ENCODE data around the gene DTNBP1. TPM values are rescaled to one million over a fixed set of nuclear protein-coding genes. Genes with fewer than 3 reads are reported as not detected.

DTNBP1 gene, protein sequence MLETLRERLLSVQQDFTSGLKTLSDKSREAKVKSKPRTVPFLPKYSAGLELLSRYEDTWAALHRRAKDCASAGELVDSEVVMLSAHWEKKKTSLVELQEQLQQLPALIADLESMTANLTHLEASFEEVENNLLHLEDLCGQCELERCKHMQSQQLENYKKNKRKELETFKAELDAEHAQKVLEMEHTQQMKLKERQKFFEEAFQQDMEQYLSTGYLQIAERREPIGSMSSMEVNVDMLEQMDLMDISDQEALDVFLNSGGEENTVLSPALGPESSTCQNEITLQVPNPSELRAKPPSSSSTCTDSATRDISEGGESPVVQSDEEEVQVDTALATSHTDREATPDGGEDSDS
- polyA plus RNA-seq (ENCODE audit: insufficient read length in 4 of 4) = 10 to 100 TPM; 23.1 to 26.2 (median 23.8) TPM

GRCh38 chr6:15662326-15663129 lies at the start of gene DTNBP1:
Gene DTNBP1, minus strand, starts transcription at chr6:15663028. Its CDS starts 159 bp downstream, at chr6:15662869.
- DNase-seq (ENCODE audit: low read depth in 4 of 4, low spot score in 2 of 4) = peak; percentile 31 to 76 (median 62)

- DNase-seq (ENCODE audit: low read depth in 4 of 4, low spot score in 2 of 4) = no peak
Measured at GRCh38 chr6:15709651-15710269, 46.9 kb upstream of the DTNBP1 start.

- no peak for DNase-seq (ENCODE audit: low read depth in 4 of 4, low spot score in 2 of 4)
Measured at GRCh38 chr6:15708231-15708630, 45.4 kb upstream of the DTNBP1 start.

DNA sequence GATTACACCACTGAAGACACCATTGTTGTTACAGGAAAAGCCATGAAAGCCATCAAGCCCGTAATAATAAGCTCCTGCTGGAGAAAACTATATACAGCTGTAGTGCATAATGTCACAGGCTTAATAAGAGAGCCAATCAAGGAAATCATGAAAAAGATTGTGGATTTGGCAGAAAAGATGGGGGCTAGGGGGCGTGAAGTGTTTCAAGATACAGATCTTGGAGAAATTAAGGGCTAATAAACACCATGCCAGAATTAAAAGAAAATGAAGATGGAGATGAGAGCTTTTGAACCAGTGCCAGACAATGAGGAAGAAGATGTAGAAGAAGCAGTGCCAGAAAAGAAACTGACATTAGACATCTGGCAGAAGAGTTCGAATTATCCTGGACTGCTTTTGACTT lies 43.2 kb upstream of the DTNBP1 start:
- DNase-seq (ENCODE audit: low read depth in 4 of 4, low spot score in 2 of 4) = no peak

- no peak for DNase-seq (ENCODE audit: low read depth in 4 of 4, low spot score in 2 of 4)
Measured at GRCh38 chr6:15698471-15698870, 35.6 kb upstream of the DTNBP1 start.

GRCh38 chr6:15697895-15698294 lies 35.1 kb upstream of the DTNBP1 start:
- DNase-seq (ENCODE audit: low read depth in 4 of 4, low spot score in 2 of 4) = no peak

DNA sequence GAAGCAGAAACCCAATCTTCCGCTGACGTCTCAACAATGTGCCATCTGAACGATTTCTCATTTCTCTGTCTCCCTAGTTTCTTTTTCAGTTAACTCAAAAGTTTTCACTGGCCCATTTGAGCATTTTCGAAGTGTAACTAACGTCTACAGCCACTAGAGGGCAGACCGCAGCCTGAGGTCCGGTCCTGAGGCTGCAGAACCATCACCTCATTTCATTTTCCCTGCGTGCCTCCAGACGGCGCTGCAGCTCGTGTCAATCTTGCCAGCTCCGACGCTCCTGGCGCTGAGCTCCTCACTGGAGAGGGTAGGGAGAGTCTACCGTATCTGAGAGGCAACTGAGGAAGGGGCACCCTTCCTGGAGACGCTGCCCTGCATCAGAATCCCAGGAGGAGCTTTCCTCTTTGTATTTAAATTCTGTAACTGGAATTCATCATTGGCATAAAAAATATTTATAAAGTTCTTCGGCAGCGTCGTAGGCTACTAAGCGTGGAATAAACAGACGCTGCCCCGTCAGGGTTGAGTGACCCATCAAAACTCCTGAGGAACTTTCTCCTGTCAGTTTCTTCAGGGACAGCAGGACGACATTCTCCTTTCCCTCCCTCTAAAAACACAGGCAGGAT lies 28.5 kb upstream of the DTNBP1 start:
- DNase-seq (ENCODE audit: low read depth in 4 of 4, low spot score in 2 of 4) = peak; percentile 71 to 85 (median 78)

DNA sequence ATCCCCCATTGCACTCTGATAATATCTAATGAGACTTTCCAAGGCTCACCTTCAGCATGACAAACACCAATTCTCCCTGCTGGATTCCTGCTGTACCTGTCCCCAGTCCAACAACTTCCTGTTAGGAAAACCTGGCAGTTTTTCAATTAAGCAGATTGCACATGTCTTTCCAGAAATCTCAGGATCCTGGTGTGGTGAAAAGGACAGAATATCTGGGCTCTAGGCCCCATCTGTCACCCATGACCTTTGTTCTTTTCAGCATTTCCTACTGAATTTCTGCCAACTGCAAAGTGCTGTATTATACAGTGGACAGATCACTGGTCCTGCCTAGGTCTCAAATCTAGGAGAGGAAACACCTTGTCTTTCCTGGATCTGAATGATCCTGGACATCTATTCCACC lies 27.7 kb upstream of the DTNBP1 start:
- DNase-seq (ENCODE audit: low read depth in 4 of 4, low spot score in 2 of 4) = no peak

DNA sequence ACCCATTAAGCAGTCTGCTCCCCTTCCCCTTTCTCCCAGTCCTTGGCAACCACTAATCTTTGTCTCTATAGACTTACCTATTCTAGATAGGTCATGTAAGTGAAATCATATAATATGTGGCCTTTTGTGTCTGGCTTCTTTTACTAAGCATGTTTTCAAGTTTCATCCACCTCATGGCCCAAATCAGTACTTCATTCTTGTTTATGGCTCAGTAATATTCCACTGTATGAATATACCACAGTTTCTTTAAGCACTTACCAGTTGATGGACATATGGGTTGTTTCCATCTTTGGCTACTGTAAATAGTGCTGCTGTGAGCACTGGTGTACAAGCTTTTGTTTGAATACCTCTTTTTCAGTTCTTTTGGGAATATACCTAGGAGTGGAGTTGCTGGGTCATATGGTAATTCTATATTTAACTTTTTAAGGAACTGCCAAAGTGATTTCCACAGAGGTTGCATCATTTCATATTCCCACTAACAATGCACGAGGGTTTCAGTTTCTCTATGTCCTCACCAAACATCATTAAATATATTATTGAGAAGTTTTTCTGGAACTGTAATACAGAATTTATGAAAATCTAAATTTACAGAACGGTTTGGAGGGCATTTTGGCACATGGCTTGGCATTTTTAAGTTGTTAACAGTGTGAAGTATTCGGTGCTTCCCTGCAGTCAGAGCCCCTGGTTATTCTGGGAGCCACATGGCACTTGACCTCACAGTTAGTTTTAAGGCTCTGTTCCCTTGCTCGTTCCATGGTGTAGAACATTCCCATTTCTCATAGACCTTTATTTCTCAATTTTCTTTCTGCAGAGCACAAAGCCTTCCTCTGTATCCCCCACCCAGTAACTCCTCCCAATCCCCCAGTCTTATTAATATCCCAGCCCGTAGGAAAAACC lies 27.0 kb upstream of the DTNBP1 start:
- DNase-seq (ENCODE audit: low read depth in 4 of 4, low spot score in 2 of 4) = no peak

GRCh38 chr6:15685619-15686018 lies 22.8 kb upstream of the DTNBP1 start:
- DNase-seq (ENCODE audit: low read depth in 4 of 4, low spot score in 2 of 4) = no peak

DNA sequence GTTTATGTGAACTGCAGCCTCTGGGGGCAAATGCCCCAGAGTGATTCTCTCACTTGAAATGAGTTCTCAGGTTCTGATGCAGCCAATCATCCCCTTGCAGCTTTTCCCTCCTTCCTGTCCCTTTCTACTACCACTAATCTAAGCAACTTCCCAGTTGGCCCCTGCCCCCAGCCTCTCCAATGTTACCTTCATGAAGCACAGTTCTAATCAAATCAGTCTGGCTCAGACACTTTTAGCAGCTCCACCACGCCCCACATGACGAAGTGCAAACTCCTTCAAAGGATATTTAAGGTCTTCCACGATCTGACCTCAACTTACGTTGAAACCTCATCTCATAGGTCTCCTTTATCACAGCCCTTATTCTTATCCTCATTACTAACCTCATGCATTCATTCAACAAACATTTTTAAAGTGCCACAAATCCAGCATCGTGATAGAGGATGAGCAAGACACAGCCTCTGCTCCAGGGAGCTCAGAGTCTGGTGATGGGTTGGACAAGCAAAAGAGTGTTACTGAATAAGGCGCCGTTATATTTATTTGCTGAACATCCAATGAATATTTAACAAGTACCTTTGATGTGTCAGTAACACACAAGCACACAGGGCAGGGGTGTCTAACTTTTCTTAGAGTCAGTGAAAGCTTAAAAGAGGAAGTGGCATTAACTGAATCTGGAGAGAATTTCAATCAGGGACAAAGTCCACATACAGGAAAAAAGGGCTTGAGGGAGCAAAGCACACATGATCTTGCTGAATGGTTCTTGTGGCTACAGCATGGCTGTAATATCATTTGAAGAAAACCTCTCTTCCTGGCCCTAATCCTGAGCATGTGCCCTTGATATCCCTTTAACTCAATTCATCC lies 20.4 kb upstream of the DTNBP1 start:
- no peak for DNase-seq (ENCODE audit: low read depth in 4 of 4, low spot score in 2 of 4)

DNA sequence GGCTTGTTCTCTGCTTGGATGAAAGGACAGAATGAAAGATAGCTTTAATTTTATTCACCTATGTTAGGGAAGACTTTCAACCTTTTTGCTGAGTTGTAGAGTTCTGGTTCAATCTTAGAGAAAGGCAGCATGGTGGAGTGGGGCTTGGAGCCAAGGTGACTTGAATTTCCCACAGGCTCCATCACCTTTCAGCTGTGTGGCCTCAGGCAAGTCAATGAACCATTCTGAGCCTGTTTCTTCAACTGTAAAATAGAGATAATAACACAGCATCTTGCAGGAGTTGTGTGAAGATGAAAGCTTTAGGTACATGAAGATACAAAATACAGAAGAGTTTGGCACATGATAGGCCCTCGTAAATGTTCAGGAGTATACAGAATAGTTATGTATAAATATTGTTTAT lies 19.1 kb upstream of the DTNBP1 start:
- no peak for DNase-seq (ENCODE audit: low read depth in 4 of 4, low spot score in 2 of 4)

- DNase-seq (ENCODE audit: low read depth in 4 of 4, low spot score in 2 of 4) = no peak
Measured at GRCh38 chr6:15678514-15678913, 15.7 kb upstream of the DTNBP1 start.

DNA sequence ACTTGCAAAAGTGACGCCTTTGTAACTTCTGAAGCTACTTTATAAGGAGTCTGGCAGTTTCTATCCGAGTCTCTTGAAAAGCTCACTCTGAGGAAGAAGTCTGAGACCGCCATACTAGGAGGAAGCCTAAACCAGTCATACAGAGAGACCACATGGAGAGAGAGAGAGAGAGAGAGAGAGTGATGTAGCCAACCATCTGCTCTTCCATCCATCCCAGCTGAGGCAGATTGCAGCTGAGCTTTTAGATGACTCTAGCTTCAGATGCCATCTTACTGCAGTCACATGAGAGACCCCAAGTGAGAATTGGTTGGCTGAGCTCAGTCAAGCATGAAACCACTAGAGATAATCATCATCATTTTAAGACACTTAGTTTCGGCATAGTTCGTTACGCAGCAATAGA lies 15.0 kb upstream of the DTNBP1 start:
- DNase-seq (ENCODE audit: low read depth in 4 of 4, low spot score in 2 of 4) = no peak

DNA sequence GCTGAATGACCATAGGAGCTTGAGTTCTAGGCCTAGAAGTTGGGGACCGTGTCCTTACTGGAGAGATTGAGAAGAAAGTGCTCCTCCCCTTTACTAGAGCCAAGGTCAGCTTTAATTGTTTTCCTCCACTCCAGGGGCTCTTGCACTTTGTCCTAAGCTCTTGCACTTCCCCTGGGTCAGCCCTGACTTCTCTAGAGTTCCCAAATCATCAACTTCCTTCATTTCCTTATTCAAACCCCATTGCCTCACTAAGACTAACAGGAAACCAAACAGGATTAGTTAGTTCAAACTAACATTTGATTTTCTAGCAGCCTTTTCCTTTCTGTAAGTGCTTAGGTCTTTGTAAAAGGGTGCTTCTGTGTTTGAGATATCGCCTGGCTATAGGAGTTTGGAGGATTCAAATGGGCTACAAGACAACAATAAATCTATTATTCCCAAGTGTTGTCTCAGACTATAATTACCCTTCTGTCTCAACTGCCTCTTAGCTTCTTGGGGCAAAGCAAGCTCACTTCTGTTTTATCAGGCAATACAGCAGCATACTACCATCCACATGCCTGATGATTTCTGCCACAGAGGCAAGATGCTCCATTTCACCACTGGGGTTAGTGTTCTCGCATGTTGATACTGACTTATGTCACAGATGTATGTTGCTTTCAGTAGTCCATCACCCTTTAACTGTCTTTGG lies 12.8 kb upstream of the DTNBP1 start:
- DNase-seq (ENCODE audit: low read depth in 4 of 4, low spot score in 2 of 4) = no peak

DNA sequence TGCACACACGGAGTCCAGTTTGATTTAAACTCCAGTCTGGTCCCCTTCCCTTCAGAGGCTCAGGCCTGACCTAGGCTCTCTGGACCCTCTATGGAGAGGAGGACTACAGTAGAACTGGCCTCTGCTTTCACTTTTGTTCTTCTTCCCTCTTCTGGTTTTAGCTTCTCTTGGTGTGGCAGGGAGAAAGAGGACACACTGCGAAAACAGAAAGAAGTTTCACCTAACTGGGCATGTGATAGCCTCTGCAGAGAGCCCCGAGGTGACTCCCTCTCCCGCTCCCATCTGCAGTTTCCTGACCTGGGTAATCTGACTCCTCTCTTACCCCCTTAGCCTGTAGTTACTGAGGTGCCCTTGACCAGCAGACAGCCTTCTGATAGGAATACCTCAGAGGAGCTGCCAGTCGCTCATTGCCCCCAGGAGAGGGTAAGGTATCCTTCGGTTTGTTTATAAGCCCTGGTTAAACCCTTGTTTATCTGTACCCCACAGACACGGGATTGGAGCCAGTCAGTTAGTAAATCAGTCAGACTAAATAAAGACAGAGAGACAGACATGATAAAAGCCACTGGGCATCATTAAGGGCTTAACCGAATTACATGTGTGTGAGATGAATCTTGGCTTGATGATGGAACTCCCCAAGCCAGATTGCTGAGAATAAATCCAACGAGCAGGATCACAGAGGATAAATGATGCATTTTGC lies 12.0 kb upstream of the DTNBP1 start:
- DNase-seq (ENCODE audit: low read depth in 4 of 4, low spot score in 2 of 4) = peak in 1 of 4 donors; percentile 37

DNA sequence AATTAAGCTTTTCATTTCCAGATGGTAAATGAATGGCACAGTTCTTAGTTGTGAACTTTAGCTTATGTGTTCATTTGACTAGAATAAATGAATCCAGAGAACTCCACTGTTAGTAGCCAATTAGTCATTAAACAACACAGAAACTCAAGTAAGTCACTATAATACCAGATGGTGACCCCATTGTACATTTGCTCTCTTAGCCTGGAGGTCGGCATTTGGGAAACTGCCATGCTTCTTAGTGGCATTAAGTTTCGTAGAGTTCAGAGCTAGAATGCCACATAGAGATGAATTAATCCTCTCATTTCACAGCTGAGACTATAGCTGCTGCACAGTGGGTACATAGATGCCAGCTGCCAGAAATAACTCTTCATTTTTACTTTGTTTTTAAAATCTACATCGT lies 10.8 kb upstream of the DTNBP1 start:
- DNase-seq (ENCODE audit: low read depth in 4 of 4, low spot score in 2 of 4) = no peak

DNA sequence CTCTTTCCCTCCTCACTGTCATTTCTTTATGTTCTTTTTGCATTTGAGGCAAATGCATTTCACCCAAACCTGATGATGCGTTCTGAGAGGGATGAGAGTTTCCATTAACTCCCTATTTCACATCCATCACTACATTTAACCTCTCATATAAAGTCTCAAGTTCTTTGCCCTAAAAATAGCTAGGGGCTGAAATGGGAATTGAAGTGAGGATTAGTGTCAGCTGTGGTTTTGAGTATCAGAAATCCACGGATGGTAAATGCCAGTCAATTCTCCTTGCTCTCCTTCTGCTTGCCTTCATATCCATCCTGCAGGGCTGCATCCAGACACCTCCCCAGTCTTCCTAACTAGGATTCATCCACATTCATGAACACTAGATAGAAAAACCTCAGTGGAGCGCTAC lies 10.0 kb upstream of the DTNBP1 start:
- DNase-seq (ENCODE audit: low read depth in 4 of 4, low spot score in 2 of 4) = no peak

All from left renal cortex interstitium (tissue), 4 donors.